ENCODE results near the gene DACH1. TPM values are rescaled to one million over a fixed set of nuclear protein-coding genes. Genes with fewer than 3 reads are reported as not detected.

Gene DACH1
- polyA plus RNA-seq, 3 donors: 0.03 to 0.69 (median 0.26) TPM

- Mint-ChIP-seq H3K27ac (no peak overlapping the region), H3K27me3 (ENCODE audit: low read depth in 3 of 3) (no peaks in the 10 kb centered on the region), H3K4me1 (no peaks in the 10 kb centered on the region), H3K36me3 (peaks cover 0 to 2% of the 10 kb centered on the region in 2 donors), H3K4me3 (no peak overlapping the region), H3K9me3 (no peaks in the 10 kb centered on the region)
- no peaks in the 10 kb centered on the region for H4K20me1 ChIP-seq (ENCODE audit: insufficient read depth, low read length)
- no peak overlapping the region for H3K4me3 ChIP-seq (replicated peaks in 1 of 3; ENCODE audit: low read depth in 2 of 3, low read length in 3 of 3)
- H3K9ac ChIP-seq (ENCODE audit: insufficient read depth, low read length, poor library complexity, severe bottlenecking): no peak overlapping the region
- TF ChIP-seq CTCF (IDR thresholded peaks at IDR 0.05): no peak
- H3K27ac ChIP-seq (ENCODE audit: low read depth in 1 of 2, low read length in 2 of 2): no peak overlapping the region
- no peaks in the 10 kb centered on the region for H3K79me2 ChIP-seq (ENCODE audit: insufficient read depth, low read length)
- no peaks in the 10 kb centered on the region for H3K4me1 ChIP-seq (ENCODE audit: control insufficient read depth in 1 of 2, insufficient read depth in 2 of 2, low read length in 2 of 2)
- intact Hi-C loops (cut with micrococcal nuclease): no loop called here
- no peak overlapping the region for H3K4me2 ChIP-seq (replicated peaks; ENCODE audit: extremely low read depth, low read length, poor library complexity, severe bottlenecking)
- no peak overlapping the region for H2AFZ ChIP-seq (ENCODE audit: insufficient read depth, low read depth, low read length, poor library complexity, severe bottlenecking)
- no peaks in the 10 kb centered on the region for H3K27me3 ChIP-seq (ENCODE audit: control insufficient read depth in 2 of 2, insufficient read depth in 2 of 2, low read length in 2 of 2)
- no peak for DNase-seq
- WGBS (ENCODE audit: insufficient coverage): no CpG with 5 or more reads among the region's 3 CpGs
- no peaks in the 10 kb centered on the region for H3K9me3 ChIP-seq (replicated peaks in 1 of 2; ENCODE audit: control insufficient read depth in 1 of 2, insufficient read depth in 1 of 2, low read length in 2 of 2)
- H3K36me3 ChIP-seq (replicated peaks in 1 of 2; ENCODE audit: control insufficient read depth in 1 of 2, insufficient read depth in 2 of 2, low read length in 2 of 2): no peaks in the 10 kb centered on the region
Measured at GRCh38 chr13:71460211-71460610, 406.8 kb downstream of the DACH1 start.

GRCh38 chr13:71459708-71460107 lies 407.3 kb downstream of the DACH1 start:
- Histone ChIP-seq H3K9me3 (replicated peaks in 1 of 2; ENCODE audit: control insufficient read depth in 1 of 2, insufficient read depth in 1 of 2, low read length in 2 of 2) (no peaks in the 10 kb centered on the region), H3K4me1 (ENCODE audit: control insufficient read depth in 1 of 2, insufficient read depth in 2 of 2, low read length in 2 of 2) (no peaks in the 10 kb centered on the region), H2AFZ (ENCODE audit: insufficient read depth, low read depth, low read length, poor library complexity, severe bottlenecking) (no peak overlapping the region), H4K20me1 (ENCODE audit: insufficient read depth, low read length) (no peaks in the 10 kb centered on the region), H3K4me3 (replicated peaks in 1 of 3; ENCODE audit: low read depth in 2 of 3, low read length in 3 of 3) (no peak overlapping the region), H3K79me2 (ENCODE audit: insufficient read depth, low read length) (no peaks in the 10 kb centered on the region), H3K27me3 (ENCODE audit: control insufficient read depth in 2 of 2, insufficient read depth in 2 of 2, low read length in 2 of 2) (no peaks in the 10 kb centered on the region), H3K4me2 (replicated peaks; ENCODE audit: extremely low read depth, low read length, poor library complexity, severe bottlenecking) (no peak overlapping the region), H3K9ac (ENCODE audit: insufficient read depth, low read length, poor library complexity, severe bottlenecking) (no peak overlapping the region), H3K36me3 (replicated peaks in 1 of 2; ENCODE audit: control insufficient read depth in 1 of 2, insufficient read depth in 2 of 2, low read length in 2 of 2) (no peaks in the 10 kb centered on the region), H3K27ac (ENCODE audit: low read depth in 1 of 2, low read length in 2 of 2) (no peak overlapping the region)
- DNase-seq: no peak
- H3K27me3 Mint-ChIP-seq (ENCODE audit: low read depth in 3 of 3): no peaks in the 10 kb centered on the region
- no peaks in the 10 kb centered on the region for H3K4me1 Mint-ChIP-seq
- intact Hi-C loops (cut with micrococcal nuclease): no loop called here
- no peak overlapping the region for H3K4me3 Mint-ChIP-seq
- no peaks in the 10 kb centered on the region for H3K9me3 Mint-ChIP-seq
- H3K27ac Mint-ChIP-seq: no peak overlapping the region
- H3K36me3 Mint-ChIP-seq: peaks cover 0 to 2% of the 10 kb centered on the region in 2 donors
- TF ChIP-seq CTCF (IDR thresholded peaks at IDR 0.05): no peak

Measured in CD14-positive monocyte (primary cell).